ENCODE measurements around the gene RNF17.

GRCh38 chr13:24893863-24894262 lies 129.9 kb downstream of the RNF17 start:
- TF ChIP-seq CTCF (IDR thresholded peaks at IDR 0.05), result no peak
- no peak for TF ChIP-seq POLR2A (IDR thresholded peaks at IDR 0.05; ENCODE audit: low read depth)
- TF ChIP-seq POLR2AphosphoS5 (IDR thresholded peaks at IDR 0.05), result no peak
